Calu3 (cell line): ENCODE data around the gene SLC47A1. TPM values are rescaled to one million over a fixed set of nuclear protein-coding genes. Genes with fewer than 3 reads are reported as not detected.
"Not testable (repeated sequence)": the region's sequence is repeated elsewhere in the genome, so short reads cannot be mapped to it uniquely, and the experiment has no call there.

Source experiments
- BruUV-seq: library from RNA; stranded (reverse); fragments of 400-500 nt; replicated peaks from 2 replicates; lab custom pipeline; 2021; lab: Mats Ljungman, UMichigan
- CTCF ChIA-PET: fragments of 300-600 bp; sonication (Branson Sonifier 250); formaldehyde crosslinking; loops from one replicate; lab custom pipeline; 2022; ENCODE audit warnings: antibody characterized with exemption; lab: Charles Lee
- DNase-seq: peaks from one replicate; pipeline ENCODE4 v3.0.0; 2022
- H3K27ac Mint-ChIP-seq: one replicate; pipeline ENCODE4 v1.8.0; 2022; ENCODE audit warnings: mixed read lengths; ENCODE audit not compliant: unreplicated experiment
- H3K27me3 Mint-ChIP-seq: one replicate; pipeline ENCODE4 v1.8.0; 2022; ENCODE audit warnings: mixed read lengths; ENCODE audit not compliant: unreplicated experiment
- H3K36me3 Mint-ChIP-seq: one replicate; pipeline ENCODE4 v1.8.0; 2022; ENCODE audit warnings: mild to moderate bottlenecking, moderate library complexity, mixed read lengths; ENCODE audit not compliant: insufficient read depth, unreplicated experiment
- H3K4me1 Mint-ChIP-seq: one replicate; pipeline ENCODE4 v1.8.0; 2022; ENCODE audit warnings: mild to moderate bottlenecking, low read depth, mixed read lengths; ENCODE audit not compliant: unreplicated experiment
- H3K4me3 Mint-ChIP-seq: one replicate; pipeline ENCODE4 v1.8.0; 2022; ENCODE audit warnings: mild to moderate bottlenecking, low read depth, moderate library complexity, mixed read lengths; ENCODE audit not compliant: unreplicated experiment
- H3K9me3 Mint-ChIP-seq: one replicate; pipeline ENCODE4 v1.8.0; 2022; ENCODE audit warnings: low read depth, mixed read lengths; ENCODE audit not compliant: unreplicated experiment
- intact Hi-C: fragments of 100-400 bp; cut with micrococcal nuclease; formaldehyde crosslinking; loops from one replicate; pipeline ENCODE4 v1.10.0; 2022; ENCODE audit not compliant: unreplicated experiment
- total RNA-seq: library from RNA; stranded (reverse); gene quantifications from 2 replicates; pipeline ENCODE4 v1.2.3, GENCODE V29; 2022
- TF ChIP-seq, protein P1 (sequence below): fragments of 200-600 bp; IDR thresholded peaks from one replicate; pipeline ENCODE4 v1.8.0; 2022; ENCODE audit warnings: antibody characterized with exemption; ENCODE audit not compliant: unreplicated experiment

Gene SLC47A1
- total RNA-seq, 1 experiment from 2014 or later, result not detected

GRCh38 chr17:19520641-19521040 is 13.0 kb upstream of the SLC47A1 start:
- TF ChIP-seq, protein P1, sequence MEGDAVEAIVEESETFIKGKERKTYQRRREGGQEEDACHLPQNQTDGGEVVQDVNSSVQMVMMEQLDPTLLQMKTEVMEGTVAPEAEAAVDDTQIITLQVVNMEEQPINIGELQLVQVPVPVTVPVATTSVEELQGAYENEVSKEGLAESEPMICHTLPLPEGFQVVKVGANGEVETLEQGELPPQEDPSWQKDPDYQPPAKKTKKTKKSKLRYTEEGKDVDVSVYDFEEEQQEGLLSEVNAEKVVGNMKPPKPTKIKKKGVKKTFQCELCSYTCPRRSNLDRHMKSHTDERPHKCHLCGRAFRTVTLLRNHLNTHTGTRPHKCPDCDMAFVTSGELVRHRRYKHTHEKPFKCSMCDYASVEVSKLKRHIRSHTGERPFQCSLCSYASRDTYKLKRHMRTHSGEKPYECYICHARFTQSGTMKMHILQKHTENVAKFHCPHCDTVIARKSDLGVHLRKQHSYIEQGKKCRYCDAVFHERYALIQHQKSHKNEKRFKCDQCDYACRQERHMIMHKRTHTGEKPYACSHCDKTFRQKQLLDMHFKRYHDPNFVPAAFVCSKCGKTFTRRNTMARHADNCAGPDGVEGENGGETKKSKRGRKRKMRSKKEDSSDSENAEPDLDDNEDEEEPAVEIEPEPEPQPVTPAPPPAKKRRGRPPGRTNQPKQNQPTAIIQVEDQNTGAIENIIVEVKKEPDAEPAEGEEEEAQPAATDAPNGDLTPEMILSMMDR, result no peak
- Mint-ChIP-seq H3K36me3 (no peaks in the 10 kb centered on the region), H3K4me3 (no peak overlapping the region), H3K4me1 (no peaks in the 10 kb centered on the region), H3K9me3 (no peaks in the 10 kb centered on the region), H3K27ac (no peak overlapping the region), H3K27me3 (no peaks in the 10 kb centered on the region)
- BruUV-seq, result no TSS peak
- no peak for DNase-seq
- CTCF ChIA-PET, result no interaction called here
- intact Hi-C loops, result no loop called here

DNA sequence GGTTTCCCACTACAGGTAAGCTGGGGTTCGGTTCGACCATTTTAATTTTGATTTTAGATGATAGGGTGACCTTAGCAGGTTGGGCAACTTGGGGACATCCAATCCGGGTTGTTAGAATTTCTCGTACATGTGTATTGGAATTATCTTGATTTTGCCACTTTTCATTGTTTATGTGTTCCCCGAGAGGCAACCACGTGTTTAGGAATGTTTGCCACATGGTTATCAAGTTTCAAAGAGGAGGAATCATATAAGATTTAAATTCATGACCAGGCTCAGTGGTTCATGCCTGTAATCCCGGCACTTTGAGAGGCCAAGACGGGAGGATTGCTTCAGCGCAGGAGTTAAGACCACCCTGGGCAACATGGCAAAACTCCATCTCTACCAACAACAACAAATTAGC is 10.0 kb upstream of the SLC47A1 start:
- H3K27me3 Mint-ChIP-seq, result peaks cover 13% of the 10 kb centered on the region
- CTCF ChIA-PET, result no interaction called here
- no TSS peak for BruUV-seq
- DNase-seq, result no peak
- intact Hi-C loops, result no loop called here
- H3K4me3 Mint-ChIP-seq, result no peak overlapping the region
- TF ChIP-seq, protein P1, result no peak
- no peaks in the 10 kb centered on the region for H3K4me1 Mint-ChIP-seq
- H3K36me3 Mint-ChIP-seq, result no peaks in the 10 kb centered on the region
- no peaks in the 10 kb centered on the region for H3K9me3 Mint-ChIP-seq
- no peak overlapping the region for H3K27ac Mint-ChIP-seq

GRCh38 chr17:19526950-19527349 is 6.7 kb upstream of the SLC47A1 start:
- H3K36me3 Mint-ChIP-seq, DNase-seq, CTCF ChIA-PET, H3K27ac Mint-ChIP-seq, H3K4me1 Mint-ChIP-seq, intact Hi-C loops, BruUV-seq, H3K9me3 Mint-ChIP-seq, H3K4me3 Mint-ChIP-seq: not testable (repeated sequence)
- peaks cover 17% of the 10 kb centered on the region for H3K27me3 Mint-ChIP-seq

DNA sequence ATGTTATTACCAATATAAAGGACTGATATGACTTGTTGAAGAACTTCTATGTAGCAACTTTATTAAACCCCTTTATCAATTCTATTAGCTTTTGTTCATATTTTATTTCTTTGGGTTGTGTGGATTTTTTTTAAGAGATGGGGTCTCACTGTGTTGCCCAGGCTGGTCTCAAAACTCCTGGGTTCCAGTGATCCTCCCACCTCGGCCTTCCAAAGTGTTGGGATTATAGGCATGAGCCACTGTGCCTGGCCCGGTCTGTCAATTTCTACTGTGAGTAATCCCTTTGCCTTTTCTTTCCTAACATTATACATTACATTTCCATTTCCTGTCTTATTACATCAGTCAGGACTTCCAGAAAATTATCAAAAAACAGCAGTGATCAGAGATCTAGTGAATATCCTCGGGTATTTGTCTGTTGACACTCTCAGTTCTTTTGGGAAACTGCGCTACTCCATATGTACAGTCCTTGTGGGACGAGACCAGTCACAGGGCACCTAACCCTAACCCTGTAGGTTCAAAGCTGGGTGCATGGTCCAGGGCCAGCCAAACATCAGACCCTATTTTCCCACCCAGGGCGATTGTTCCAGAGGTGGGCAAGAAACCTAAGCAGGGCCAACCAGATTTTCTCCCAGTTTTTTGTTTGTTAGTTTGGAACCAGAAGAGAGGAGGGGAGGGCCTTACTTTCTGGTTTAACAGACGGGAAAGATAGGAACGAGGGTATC is 1.7 kb upstream of the SLC47A1 start:
- no peak for DNase-seq
- H3K4me3 Mint-ChIP-seq, result no peak overlapping the region
- H3K27ac Mint-ChIP-seq, result no peak overlapping the region
- CTCF ChIA-PET, result no interaction called here
- H3K36me3 Mint-ChIP-seq, result no peaks in the 10 kb centered on the region
- no peaks in the 10 kb centered on the region for H3K9me3 Mint-ChIP-seq
- no TSS peak for BruUV-seq
- TF ChIP-seq, protein P1, result no peak
- intact Hi-C loops, result no loop called here
- H3K4me1 Mint-ChIP-seq, result no peaks in the 10 kb centered on the region
- H3K27me3 Mint-ChIP-seq, result peaks cover 33% of the 10 kb centered on the region

- no peaks in the 10 kb centered on the region for H3K9me3 Mint-ChIP-seq
- TF ChIP-seq, protein P1, result no peak
- H3K4me3 Mint-ChIP-seq, result peak overlapping the region; percentile 32
- intact Hi-C loops, result no loop called here
- H3K27me3 Mint-ChIP-seq, result peaks cover 36% of the 10 kb centered on the region
- DNase-seq, result no peak
- H3K4me1 Mint-ChIP-seq, result no peaks in the 10 kb centered on the region
- no peak overlapping the region for H3K27ac Mint-ChIP-seq
- no TSS peak for BruUV-seq
- no peaks in the 10 kb centered on the region for H3K36me3 Mint-ChIP-seq
- CTCF ChIA-PET, result no interaction called here
Measured at GRCh38 chr17:19533036-19533717, 477 bp upstream of the SLC47A1 start.
